ENCODE data around the gene DTNBP1.

DNA sequence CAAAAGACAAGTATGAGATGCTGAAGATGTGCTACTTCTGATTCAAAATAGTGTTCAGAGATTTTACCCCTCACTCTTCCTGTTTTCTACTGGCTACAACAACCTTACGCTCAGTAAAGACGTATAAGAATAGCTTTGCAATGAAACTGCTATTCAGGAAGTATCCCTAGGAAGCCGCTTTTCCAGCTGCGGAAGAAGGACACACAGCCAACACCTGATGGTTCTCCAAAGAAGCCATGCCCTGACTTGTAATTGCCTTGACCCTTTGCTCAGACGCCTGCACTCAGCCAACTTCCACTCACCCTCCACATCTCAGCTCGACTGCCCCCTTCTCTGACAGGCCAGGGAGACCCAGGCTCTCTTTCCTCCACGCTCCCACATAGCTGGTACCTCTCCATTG lies 111.6 kb downstream of the DTNBP1 start:
- TF ChIP-seq, protein P1, sequence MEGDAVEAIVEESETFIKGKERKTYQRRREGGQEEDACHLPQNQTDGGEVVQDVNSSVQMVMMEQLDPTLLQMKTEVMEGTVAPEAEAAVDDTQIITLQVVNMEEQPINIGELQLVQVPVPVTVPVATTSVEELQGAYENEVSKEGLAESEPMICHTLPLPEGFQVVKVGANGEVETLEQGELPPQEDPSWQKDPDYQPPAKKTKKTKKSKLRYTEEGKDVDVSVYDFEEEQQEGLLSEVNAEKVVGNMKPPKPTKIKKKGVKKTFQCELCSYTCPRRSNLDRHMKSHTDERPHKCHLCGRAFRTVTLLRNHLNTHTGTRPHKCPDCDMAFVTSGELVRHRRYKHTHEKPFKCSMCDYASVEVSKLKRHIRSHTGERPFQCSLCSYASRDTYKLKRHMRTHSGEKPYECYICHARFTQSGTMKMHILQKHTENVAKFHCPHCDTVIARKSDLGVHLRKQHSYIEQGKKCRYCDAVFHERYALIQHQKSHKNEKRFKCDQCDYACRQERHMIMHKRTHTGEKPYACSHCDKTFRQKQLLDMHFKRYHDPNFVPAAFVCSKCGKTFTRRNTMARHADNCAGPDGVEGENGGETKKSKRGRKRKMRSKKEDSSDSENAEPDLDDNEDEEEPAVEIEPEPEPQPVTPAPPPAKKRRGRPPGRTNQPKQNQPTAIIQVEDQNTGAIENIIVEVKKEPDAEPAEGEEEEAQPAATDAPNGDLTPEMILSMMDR (conservative IDR thresholded peaks at IDR 0.05; ENCODE audit: low read depth, low read length), result no peak
- no peak for TF ChIP-seq MAFK (IDR thresholded peaks at IDR 0.05; ENCODE audit: low read depth, low read length)
- TF ChIP-seq MAZ (IDR thresholded peaks at IDR 0.05; ENCODE audit: borderline replicate concordance, low read depth, low read length), result no peak
- no peak for TF ChIP-seq SMC3 (IDR thresholded peaks at IDR 0.05; ENCODE audit: low read depth, low read length)
- TF ChIP-seq POLR2A (IDR thresholded peaks at IDR 0.05; ENCODE audit: low read depth, low read length), result no peak
- TF ChIP-seq RAD21 (IDR thresholded peaks at IDR 0.05; ENCODE audit: low read length), result no peak
- TF ChIP-seq, protein P2, sequence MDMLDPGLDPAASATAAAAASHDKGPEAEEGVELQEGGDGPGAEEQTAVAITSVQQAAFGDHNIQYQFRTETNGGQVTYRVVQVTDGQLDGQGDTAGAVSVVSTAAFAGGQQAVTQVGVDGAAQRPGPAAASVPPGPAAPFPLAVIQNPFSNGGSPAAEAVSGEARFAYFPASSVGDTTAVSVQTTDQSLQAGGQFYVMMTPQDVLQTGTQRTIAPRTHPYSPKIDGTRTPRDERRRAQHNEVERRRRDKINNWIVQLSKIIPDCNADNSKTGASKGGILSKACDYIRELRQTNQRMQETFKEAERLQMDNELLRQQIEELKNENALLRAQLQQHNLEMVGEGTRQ (IDR thresholded peaks at IDR 0.05; ENCODE audit: low read depth, low read length), result no peak
- TF ChIP-seq, protein P3, sequence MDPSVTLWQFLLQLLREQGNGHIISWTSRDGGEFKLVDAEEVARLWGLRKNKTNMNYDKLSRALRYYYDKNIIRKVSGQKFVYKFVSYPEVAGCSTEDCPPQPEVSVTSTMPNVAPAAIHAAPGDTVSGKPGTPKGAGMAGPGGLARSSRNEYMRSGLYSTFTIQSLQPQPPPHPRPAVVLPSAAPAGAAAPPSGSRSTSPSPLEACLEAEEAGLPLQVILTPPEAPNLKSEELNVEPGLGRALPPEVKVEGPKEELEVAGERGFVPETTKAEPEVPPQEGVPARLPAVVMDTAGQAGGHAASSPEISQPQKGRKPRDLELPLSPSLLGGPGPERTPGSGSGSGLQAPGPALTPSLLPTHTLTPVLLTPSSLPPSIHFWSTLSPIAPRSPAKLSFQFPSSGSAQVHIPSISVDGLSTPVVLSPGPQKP (IDR thresholded peaks at IDR 0.05; ENCODE audit: borderline replicate concordance, low read depth, low read length), result no peak
- no peak for TF ChIP-seq RCOR1 (IDR thresholded peaks at IDR 0.05; ENCODE audit: insufficient replicate concordance, low read length)
